Measurements from ENCODE around the gene TNPO3.
A peak's percentile ranks its signal among the peaks of the same experiment; 100 is the strongest.

TNPO3 gene

GRCh38 chr7:129054438-129055293 is at the start of gene TNPO3:
TSS of gene TNPO3 (minus strand) at chr7:129055111. CDS start at chr7:129054770, 341 bp downstream.
- DNase-seq (ENCODE audit: low read depth): peak; percentile 89

DNA sequence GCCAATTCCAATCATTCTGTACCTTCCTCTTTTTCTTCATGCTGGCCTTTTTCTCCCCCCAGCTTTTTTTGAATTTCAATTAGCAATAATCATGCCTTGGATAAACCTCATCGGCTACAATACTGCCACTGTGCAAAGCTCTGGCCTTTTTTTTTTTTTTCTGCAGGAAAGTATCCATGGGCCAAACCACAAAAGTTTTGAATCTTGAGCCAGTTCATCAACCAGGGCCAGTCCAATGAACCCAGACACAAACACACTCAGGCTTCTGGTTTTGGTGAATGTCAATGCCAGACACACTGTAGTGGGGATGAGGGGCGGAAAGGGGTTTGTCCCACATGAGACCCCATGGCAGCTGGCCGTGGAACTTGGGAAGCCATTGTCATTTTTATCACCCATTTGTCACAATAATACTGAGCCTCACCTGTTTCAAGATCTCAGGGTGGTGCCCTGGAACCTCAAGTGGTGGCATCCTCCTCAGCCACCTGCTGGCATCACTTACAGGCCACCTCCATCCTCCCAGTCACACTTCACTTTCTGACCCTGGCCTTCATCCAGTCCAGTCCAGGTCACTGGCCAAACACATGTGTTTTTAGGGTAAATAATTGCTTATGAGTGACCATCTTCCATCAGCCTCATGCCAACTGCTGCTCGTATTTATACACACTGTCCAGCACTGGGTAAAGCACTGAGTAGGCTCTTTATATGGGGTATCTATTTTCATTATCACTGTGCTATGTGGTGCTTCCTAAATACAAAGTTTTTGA is 48.8 kb upstream of the TNPO3 start:
- DNase-seq (ENCODE audit: low read depth): no peak

- no peak for DNase-seq (ENCODE audit: low read depth)
These were observed 46.8 kb upstream of the TNPO3 start for GRCh38 chr7:129101746-129102145.

- no peak for DNase-seq (ENCODE audit: low read depth)
These were observed 45.9 kb upstream of the TNPO3 start for GRCh38 chr7:129100827-129101166.

- no peak for DNase-seq (ENCODE audit: low read depth)
These were observed 43.6 kb upstream of the TNPO3 start for GRCh38 chr7:129098409-129099084.

- no peak for DNase-seq (ENCODE audit: low read depth)
These were observed 40.3 kb upstream of the TNPO3 start for GRCh38 chr7:129095258-129095657.

- no peak for DNase-seq (ENCODE audit: low read depth)
These were observed 39.6 kb upstream of the TNPO3 start for GRCh38 chr7:129094501-129094900.

GRCh38 chr7:129093867-129094456 is 39.1 kb upstream of the TNPO3 start:
- DNase-seq (ENCODE audit: low read depth): peak; percentile 39

DNA sequence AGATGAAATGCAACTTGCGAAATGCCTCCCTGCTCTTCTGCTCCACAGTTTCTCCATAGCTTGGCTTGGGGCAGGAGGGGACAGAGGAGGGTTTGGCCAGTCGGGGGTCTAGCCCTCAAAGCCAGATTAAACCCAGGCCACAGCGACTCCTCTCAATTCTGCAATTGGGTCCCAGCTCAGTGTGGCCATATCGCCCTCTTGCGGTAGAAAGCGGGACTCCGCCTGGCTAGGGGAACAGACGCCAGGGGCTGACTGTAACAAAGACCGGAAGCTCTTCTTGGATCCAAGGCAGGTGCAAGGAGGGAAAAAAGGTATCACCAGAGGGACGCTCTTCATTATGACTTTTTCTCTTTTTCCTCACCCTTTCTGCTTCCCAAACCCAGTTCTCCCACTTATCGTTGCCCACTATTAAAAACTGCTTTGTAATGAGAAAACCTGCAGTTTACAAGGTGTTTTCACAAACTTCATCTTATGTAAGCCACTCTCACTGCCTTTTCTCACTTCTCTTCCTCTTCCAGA is 36.6 kb upstream of the TNPO3 start:
- peak; percentile 72 for DNase-seq (ENCODE audit: low read depth)

- no peak for DNase-seq (ENCODE audit: low read depth)
These were observed 35.5 kb upstream of the TNPO3 start for GRCh38 chr7:129090300-129090907.

DNA sequence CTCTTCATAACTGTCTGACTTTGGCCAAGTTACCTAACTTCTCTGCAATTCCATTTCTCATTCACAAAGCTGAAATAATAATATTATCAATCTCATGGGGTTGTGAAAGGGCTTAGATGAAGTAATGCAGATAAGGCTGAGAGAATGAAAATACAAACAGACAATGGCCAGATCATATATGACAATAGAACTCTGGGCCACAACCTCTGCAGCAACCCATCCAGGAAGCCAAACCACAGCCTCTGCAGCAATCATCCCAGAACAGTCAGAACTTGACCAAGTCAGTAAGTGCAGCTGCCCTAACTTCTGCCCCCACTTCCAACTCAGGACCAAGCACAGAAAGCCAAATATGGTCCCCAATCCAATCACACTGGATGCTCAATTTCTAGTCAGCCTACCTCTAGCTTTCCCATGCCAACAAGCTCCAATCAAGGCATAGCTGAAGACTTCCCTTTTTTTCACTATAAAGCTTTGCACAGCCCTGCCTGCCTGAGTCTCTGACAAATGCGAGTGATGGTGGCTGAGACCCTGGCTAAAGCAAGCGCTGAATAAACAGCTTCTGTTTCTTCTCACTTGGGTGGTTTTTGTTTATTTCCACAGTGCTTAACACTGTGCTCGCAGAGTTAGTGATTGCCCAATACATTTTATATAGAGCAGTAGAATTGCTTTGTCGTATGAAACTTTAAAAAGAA is 34.8 kb upstream of the TNPO3 start:
- peak; percentile 92 for DNase-seq (ENCODE audit: low read depth)

DNA sequence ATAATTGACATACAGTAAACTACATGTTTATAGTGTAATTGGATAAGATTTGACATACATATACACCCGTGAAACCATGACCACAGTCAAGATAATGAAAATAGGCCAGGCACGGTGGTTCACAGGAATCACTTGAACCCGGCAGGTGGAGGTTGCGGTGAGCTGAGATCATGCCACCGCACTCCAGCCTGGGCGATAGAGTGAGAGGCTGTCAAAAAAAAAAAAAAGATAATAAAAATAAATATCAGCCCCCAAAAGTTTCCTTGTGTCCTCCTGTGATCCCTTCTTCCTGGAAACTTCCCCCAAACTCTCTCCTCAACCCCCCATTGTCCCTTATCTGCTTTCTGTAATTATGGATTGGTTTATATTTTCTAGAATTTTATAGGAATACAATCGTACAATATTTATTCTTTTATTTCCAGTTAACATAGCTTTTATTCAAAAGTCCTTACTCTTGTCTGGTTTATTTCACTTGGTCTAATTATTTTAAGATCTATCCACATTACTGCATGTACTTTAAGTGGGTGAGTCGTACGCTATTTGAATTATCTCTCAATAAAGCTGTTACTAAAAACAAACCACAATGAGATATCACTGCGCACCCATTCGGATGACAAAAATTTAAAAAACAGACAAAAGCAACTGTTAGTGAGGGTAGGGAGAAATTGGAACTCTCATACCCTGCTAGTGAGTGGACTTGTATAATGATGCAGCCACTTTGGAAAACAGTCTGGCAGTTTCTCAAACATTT is 30.1 kb upstream of the TNPO3 start:
- DNase-seq (ENCODE audit: low read depth): peak; percentile 29

- peak; percentile 86 for DNase-seq (ENCODE audit: low read depth)
These were observed 28.6 kb upstream of the TNPO3 start for GRCh38 chr7:129083525-129083924.

- DNase-seq (ENCODE audit: low read depth): no peak
These were observed 23.5 kb upstream of the TNPO3 start for GRCh38 chr7:129078455-129078854.

DNA sequence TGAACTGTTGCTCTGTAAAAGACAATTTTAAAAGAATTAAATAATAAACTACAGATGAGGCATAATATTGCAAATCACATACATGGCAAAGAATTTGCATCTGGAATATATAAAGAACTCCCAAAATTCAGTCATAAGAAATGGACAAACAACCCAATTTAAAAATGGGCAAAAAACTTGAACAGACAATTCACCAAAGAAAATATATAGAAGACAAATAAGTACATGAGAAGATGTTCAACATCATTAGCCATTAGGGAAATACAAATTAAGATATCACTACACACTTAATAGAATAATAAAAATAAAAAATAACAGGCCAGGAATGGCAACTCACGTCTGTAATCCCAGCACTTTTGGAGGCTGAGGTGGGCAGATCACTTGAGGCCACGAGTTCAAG is 22.0 kb upstream of the TNPO3 start:
- DNase-seq (ENCODE audit: low read depth): no peak

GRCh38 chr7:129074994-129075393 is 20.1 kb upstream of the TNPO3 start:
- no peak for DNase-seq (ENCODE audit: low read depth)

DNA sequence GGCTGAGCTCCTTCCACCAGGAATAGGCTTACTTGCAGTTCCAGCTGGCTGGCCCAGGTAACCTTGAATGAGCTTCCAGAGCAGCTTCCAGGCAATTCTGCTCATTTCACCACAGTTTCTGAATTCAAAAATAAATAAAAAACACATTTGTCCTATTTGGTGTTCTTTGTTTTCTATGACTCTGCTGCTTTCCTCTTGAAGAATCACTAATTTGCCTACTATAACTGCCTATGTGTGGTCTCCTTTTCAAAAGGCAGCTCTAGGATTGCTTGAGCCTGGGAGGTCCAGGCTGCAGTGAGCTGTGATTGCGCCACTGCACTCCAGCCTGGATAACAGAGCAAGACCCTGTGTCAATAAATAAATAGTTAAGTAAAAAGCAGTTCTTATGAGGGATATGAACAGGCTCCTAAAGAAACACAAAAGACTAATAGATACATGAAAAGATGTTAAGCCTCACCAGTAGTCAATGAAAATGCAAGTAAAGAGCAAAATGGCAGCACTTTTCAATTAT is 19.5 kb upstream of the TNPO3 start:
- peak; percentile 11 for DNase-seq (ENCODE audit: low read depth)

DNA sequence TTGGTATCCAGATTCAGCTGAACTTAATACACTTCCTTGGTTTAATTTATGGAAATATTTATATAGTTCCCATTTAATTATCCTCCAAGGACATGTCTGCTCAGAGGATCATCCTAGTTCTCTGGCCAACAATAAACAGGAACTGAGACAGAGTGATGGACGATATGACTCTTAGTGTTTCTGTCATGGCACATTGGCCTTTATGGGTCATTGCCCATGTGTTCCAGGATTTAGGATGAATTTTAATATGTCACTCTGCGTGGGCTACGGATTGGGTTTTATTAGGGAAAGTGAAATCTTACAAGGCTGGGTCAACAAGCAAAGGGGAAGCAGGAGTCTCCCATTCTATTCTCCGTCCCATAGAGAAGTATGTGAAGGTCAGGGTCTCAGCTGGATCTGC is 18.8 kb upstream of the TNPO3 start:
- no peak for DNase-seq (ENCODE audit: low read depth)

DNA sequence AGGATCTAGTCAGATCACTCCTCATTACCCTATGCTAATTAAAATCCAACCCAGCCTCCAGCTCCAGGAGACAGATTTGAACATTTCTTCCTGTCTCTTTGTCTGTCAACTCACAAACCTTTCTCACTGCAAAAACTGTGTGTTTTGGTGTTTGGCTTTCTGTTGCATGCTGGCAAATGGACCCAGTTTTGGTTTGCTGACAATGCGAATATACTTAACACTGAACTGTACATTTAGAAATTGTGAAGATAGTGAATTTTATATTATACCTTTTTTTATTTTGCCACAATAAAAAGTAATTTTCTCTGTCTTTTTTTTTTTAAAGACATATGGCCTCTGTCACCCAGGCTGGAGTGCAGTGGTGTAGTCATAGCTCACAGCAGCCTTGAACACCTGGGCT is 18.3 kb upstream of the TNPO3 start:
- no peak for DNase-seq (ENCODE audit: low read depth)

- peak; percentile 61 for DNase-seq (ENCODE audit: low read depth)
These were observed 17.6 kb upstream of the TNPO3 start for GRCh38 chr7:129072479-129073011.
